Erythroblast (primary cell): ENCODE measurements around the gene SPATS2L.

Experiments used
- GATA1 ChIP-seq: IDR thresholded peaks from 2 replicates; pipeline ENCODE4 v1.6.1; 2011; ENCODE audit warnings: low read depth, mild to moderate bottlenecking, control low read depth, low read length, moderate library complexity
- POLR2A ChIP-seq: IDR thresholded peaks from 2 replicates; pipeline ENCODE4 v1.6.1; 2011; ENCODE audit warnings: mild to moderate bottlenecking, low read length

- no peak for TF ChIP-seq POLR2A
- TF ChIP-seq GATA1 = no peak
These were observed 78.7 kb downstream of the SPATS2L start for GRCh38 chr2:200385063-200385635.
